HepG2 (cell line): ENCODE results near the gene GRB10. TPM values are rescaled to one million over a fixed set of nuclear protein-coding genes. Genes with fewer than 3 reads are reported as not detected.

ENCODE experiments used
- HDAC1 ChIP-seq: sonication (generic); formaldehyde crosslinking; IDR thresholded peaks from 2 replicates; pipeline ENCODE4 v1.5.1; 2020; ENCODE audit warnings: mild to moderate bottlenecking, missing genetic modification reagents
- HOXA5 ChIP-seq: sonication (generic); formaldehyde crosslinking; IDR thresholded peaks from 2 replicates; pipeline ENCODE4 v1.4.0; 2020; ENCODE audit warnings: missing genetic modification reagents
- NAIF1 ChIP-seq: sonication (generic); formaldehyde crosslinking; IDR thresholded peaks from 2 replicates; pipeline ENCODE4 v1.5.0; 2020; ENCODE audit warnings: mild to moderate bottlenecking, missing genetic modification reagents, borderline replicate concordance
- ONECUT2 ChIP-seq: sonication (generic); formaldehyde crosslinking; IDR thresholded peaks from 2 replicates; pipeline ENCODE4 v1.4.0; 2020; ENCODE audit warnings: missing genetic modification reagents
- REPIN1 ChIP-seq: sonication (generic); formaldehyde crosslinking; IDR thresholded peaks from 2 replicates; pipeline ENCODE4 v1.8.0; 2022; ENCODE audit warnings: missing genetic modification reagents, low read depth, mild to moderate bottlenecking, borderline replicate concordance
- RFXAP ChIP-seq: sonication (generic); formaldehyde crosslinking; IDR thresholded peaks from 2 replicates; pipeline ENCODE4 v1.4.0; 2020; ENCODE audit warnings: missing genetic modification reagents, borderline replicate concordance
- ZNF263 ChIP-seq: sonication (generic); formaldehyde crosslinking; IDR thresholded peaks from 2 replicates; pipeline ENCODE4 v1.4.0; 2020; ENCODE audit warnings: missing genetic modification reagents
- ZNF564 ChIP-seq: sonication (generic); formaldehyde crosslinking; IDR thresholded peaks from 2 replicates; pipeline ENCODE4 v1.8.1; 2023; ENCODE audit warnings: mild to moderate bottlenecking, missing genetic modification reagents
- polyA plus RNA-seq, 8 experiments: library from polyadenylated mRNA; depleted of rRNA in 3 of 8; stranded (reverse) in 7 of 8; unstranded in 1 of 8; fragments of >200 nt; fragmentation: Illumina TruSeq in 4 of 8; extraction: Trizol in 4 of 8; gene quantifications; 2 replicates each; pipeline versions ENCODE4 v1.2.1 to v1.2.3, GENCODE V29; 2011 to 2016; ENCODE audit warnings: low read depth in 4 of 8, missing spikeins in 1 of 8, mixed read lengths in 1 of 8; ENCODE audit not compliant: insufficient read depth in 1 of 8
- total RNA-seq, 5 experiments: library from RNA; depleted of rRNA; stranded (reverse); fragments of >200 nt; fragmentation: Illumina TruSeq; extraction: Trizol; gene quantifications; 2 replicates each; pipeline ENCODE4 v1.2.3, GENCODE V29; 2016; ENCODE audit warnings: low read depth in 1 of 5
- TF ChIP-seq, protein P1 (sequence below): sonication (generic); formaldehyde crosslinking; IDR thresholded peaks from 2 replicates; pipeline ENCODE4 v1.4.0; 2020; ENCODE audit warnings: mild to moderate bottlenecking, missing genetic modification reagents
- TF ChIP-seq, protein P2 (sequence below): sonication (generic); formaldehyde crosslinking; IDR thresholded peaks from 2 replicates; pipeline ENCODE4 v1.4.0; 2020; ENCODE audit warnings: missing genetic modification reagents, borderline replicate concordance
- TF ChIP-seq, protein P3 (sequence below): sonication (generic); formaldehyde crosslinking; IDR thresholded peaks from 2 replicates; pipeline ENCODE4 v1.5.0; 2020; ENCODE audit warnings: mild to moderate bottlenecking, missing genetic modification reagents, borderline replicate concordance

The GRB10 gene
- total and polyA plus RNA-seq, 2 of the 13 experiments (the other 11 are each of a cell fraction or from before 2014, with no cell fraction given): 4.0 to 6.8 TPM

GRCh38 chr7:50666124-50666496 is 116.6 kb downstream of the GRB10 start (continued):
- TF ChIP-seq REPIN1 (no peak), NAIF1 (no peak), HOXA5 (CRISPR knock-in tag) (no peak), HDAC1 (CRISPR knock-in tag) (no peak), RFXAP (CRISPR knock-in tag) (no peak), ZNF263 (CRISPR knock-in tag) (no peak), ZNF564 (CRISPR knock-in tag) (no peak), ONECUT2 (CRISPR knock-in tag) (no peak)
- TF ChIP-seq, protein P1, sequence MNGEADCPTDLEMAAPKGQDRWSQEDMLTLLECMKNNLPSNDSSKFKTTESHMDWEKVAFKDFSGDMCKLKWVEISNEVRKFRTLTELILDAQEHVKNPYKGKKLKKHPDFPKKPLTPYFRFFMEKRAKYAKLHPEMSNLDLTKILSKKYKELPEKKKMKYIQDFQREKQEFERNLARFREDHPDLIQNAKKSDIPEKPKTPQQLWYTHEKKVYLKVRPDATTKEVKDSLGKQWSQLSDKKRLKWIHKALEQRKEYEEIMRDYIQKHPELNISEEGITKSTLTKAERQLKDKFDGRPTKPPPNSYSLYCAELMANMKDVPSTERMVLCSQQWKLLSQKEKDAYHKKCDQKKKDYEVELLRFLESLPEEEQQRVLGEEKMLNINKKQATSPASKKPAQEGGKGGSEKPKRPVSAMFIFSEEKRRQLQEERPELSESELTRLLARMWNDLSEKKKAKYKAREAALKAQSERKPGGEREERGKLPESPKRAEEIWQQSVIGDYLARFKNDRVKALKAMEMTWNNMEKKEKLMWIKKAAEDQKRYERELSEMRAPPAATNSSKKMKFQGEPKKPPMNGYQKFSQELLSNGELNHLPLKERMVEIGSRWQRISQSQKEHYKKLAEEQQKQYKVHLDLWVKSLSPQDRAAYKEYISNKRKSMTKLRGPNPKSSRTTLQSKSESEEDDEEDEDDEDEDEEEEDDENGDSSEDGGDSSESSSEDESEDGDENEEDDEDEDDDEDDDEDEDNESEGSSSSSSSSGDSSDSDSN (CRISPR knock-in tag): no peak
- TF ChIP-seq, protein P2, sequence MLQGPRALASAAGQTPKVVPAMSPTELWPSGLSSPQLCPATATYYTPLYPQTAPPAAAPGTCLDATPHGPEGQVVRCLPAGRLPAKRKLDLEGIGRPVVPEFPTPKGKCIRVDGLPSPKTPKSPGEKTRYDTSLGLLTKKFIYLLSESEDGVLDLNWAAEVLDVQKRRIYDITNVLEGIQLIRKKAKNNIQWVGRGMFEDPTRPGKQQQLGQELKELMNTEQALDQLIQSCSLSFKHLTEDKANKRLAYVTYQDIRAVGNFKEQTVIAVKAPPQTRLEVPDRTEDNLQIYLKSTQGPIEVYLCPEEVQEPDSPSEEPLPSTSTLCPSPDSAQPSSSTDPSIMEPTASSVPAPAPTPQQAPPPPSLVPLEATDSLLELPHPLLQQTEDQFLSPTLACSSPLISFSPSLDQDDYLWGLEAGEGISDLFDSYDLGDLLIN (CRISPR knock-in tag): no peak
- TF ChIP-seq, protein P3, sequence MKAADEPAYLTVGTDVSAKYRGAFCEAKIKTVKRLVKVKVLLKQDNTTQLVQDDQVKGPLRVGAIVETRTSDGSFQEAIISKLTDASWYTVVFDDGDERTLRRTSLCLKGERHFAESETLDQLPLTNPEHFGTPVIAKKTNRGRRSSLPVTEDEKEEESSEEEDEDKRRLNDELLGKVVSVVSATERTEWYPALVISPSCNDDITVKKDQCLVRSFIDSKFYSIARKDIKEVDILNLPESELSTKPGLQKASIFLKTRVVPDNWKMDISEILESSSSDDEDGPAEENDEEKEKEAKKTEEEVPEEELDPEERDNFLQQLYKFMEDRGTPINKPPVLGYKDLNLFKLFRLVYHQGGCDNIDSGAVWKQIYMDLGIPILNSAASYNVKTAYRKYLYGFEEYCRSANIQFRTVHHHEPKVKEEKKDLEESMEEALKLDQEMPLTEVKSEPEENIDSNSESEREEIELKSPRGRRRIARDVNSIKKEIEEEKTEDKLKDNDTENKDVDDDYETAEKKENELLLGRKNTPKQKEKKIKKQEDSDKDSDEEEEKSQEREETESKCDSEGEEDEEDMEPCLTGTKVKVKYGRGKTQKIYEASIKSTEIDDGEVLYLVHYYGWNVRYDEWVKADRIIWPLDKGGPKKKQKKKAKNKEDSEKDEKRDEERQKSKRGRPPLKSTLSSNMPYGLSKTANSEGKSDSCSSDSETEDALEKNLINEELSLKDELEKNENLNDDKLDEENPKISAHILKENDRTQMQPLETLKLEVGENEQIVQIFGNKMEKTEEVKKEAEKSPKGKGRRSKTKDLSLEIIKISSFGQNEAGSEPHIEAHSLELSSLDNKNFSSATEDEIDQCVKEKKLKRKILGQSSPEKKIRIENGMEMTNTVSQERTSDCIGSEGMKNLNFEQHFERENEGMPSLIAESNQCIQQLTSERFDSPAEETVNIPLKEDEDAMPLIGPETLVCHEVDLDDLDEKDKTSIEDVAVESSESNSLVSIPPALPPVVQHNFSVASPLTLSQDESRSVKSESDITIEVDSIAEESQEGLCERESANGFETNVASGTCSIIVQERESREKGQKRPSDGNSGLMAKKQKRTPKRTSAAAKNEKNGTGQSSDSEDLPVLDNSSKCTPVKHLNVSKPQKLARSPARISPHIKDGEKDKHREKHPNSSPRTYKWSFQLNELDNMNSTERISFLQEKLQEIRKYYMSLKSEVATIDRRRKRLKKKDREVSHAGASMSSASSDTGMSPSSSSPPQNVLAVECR (CRISPR knock-in tag): no peak
